ENCODE measurements around the gene CAMSAP2.

GRCh38 chr1:200692316-200692715, 46.4 kb upstream of the CAMSAP2 start:
- TF ChIP-seq CTCF (IDR thresholded peaks at IDR 0.05) = no peak
- TF ChIP-seq EZH2phosphoT487 (IDR thresholded peaks at IDR 0.05) = no peak
- no peak for TF ChIP-seq EZH2 (IDR thresholded peaks at IDR 0.05)

Data from neural progenitor cell (in vitro differentiated cells).